Naive thymus-derived CD8-positive, alpha-beta T cell (primary cell): Measurements from ENCODE around the gene RGSL1. TPM values are rescaled to one million over a fixed set of nuclear protein-coding genes. Genes with fewer than 3 reads are reported as not detected.
"Not testable (repeated sequence)": the region's sequence is repeated elsewhere in the genome, so short reads cannot be mapped to it uniquely, and the experiment has no call there.

Source experiments
- ATAC-seq, 2 donors: fragments of 150-1000 bp; cut with Tn5 transposase in 1 of 2; sonication (Bioruptor Pico), chemical (Tn5 transposase) in 1 of 2; 1 replicate in 1 of 2; 2 replicates in 1 of 2; pipeline ENCODE4 v1.10.0; 2021; ENCODE audit warnings: mild to moderate bottlenecking in 2 of 2, moderate library complexity in 2 of 2
- POLR2A ChIA-PET: fragments of 350-600 bp; sonication (Branson Sonifier 250); formaldehyde crosslinking; loops from one replicate; lab custom pipeline; 2021; ENCODE audit warnings: antibody characterized with exemption; lab: Charles Lee
- DNase-seq, 10 donors: peaks; one replicate each; pipeline versions ENCODE4 v3.0.0 to v3.0.0-alpha.2; 2020 to 2022
- H3K27ac Mint-ChIP-seq, 10 donors: one replicate each; pipeline ENCODE4 v1.8.0; 2020 to 2022; ENCODE audit warnings: mild to moderate bottlenecking in 10 of 10, mixed read lengths in 10 of 10, moderate library complexity in 4 of 10, inconsistent platforms in 1 of 10
- H3K27me3 Mint-ChIP-seq, 5 donors: one replicate each; pipeline ENCODE4 v1.8.0; 2021 to 2022; ENCODE audit warnings: mixed read lengths in 5 of 5
- H3K36me3 Mint-ChIP-seq, 3 donors: one replicate each; pipeline ENCODE4 v1.8.0; 2020 to 2022; ENCODE audit warnings: mixed read lengths in 3 of 3, mild to moderate bottlenecking in 2 of 3, inconsistent platforms in 1 of 3
- H3K4me1 Mint-ChIP-seq, 4 donors: one replicate each; pipeline ENCODE4 v1.8.0; 2021 to 2022; ENCODE audit warnings: mixed read lengths in 4 of 4
- H3K4me3 Mint-ChIP-seq, 10 donors: one replicate each; pipeline ENCODE4 v1.8.0; 2020 to 2022; ENCODE audit warnings: mild to moderate bottlenecking in 10 of 10, mixed read lengths in 10 of 10, moderate library complexity in 6 of 10, inconsistent platforms in 1 of 10
- H3K9me3 Mint-ChIP-seq, 9 donors: one replicate each; pipeline ENCODE4 v1.8.0; 2020 to 2022; ENCODE audit warnings: mixed read lengths in 9 of 9, mild to moderate bottlenecking in 3 of 9, inconsistent platforms in 1 of 9, moderate library complexity in 1 of 9
- polyA plus RNA-seq, 3 donors: library from polyadenylated mRNA; unstranded; fragments of 300-500 nt; fragmentation: Illumina TruSeq; gene quantifications; one replicate each; pipeline ENCODE4 v1.2.3, GENCODE V29; 2021
- total RNA-seq, 8 experiments: library from RNA in 2 of 8; stranded (reverse) in 2 of 8; gene quantifications; one replicate each; pipeline ENCODE4 v1.2.3 and lab custom pipeline; 2021 to 2026

RGSL1 gene
- total and polyA plus RNA-seq, 5 experiments from 2014 or later: not detected

GRCh38 chr1:182426442-182427430 is 23.2 kb upstream of the RGSL1 start:
- peak overlapping the region in 2 of 10 donors; percentile 74 to 80 for H3K27ac Mint-ChIP-seq
- DNase-seq (no peak), ATAC-seq (no peak)

GRCh38 chr1:182428043-182428442 is 21.9 kb upstream of the RGSL1 start:
- no peak for ATAC-seq
- H3K27ac Mint-ChIP-seq: no peak overlapping the region

More at GRCh38 chr1:182426442-182427430, 23.2 kb upstream of the RGSL1 start:
- Mint-ChIP-seq H3K27me3 (peaks cover 0 to 11% (median 6%) of the 10 kb centered on the region in 5 donors), H3K36me3 (no peaks in the 10 kb centered on the region), H3K4me1 (peaks cover 10 to 14% (median 11%) of the 10 kb centered on the region in 4 donors), H3K4me3 (no peak overlapping the region), H3K9me3 (no peaks in the 10 kb centered on the region)
- POLR2A ChIA-PET: no interaction called here

GRCh38 chr1:182430263-182431068 is 19.5 kb upstream of the RGSL1 start:
- ATAC-seq (peak; percentile 72 to 75), DNase-seq (peak in 3 of 10 donors; percentile 4 to 20 (median 9))
- Mint-ChIP-seq H3K4me3 (no peak overlapping the region), H3K36me3 (no peaks in the 10 kb centered on the region), H3K4me1 (peaks cover 10 to 14% (median 11%) of the 10 kb centered on the region in 4 donors), H3K27ac (peak overlapping the region in 2 of 10 donors; percentile 26 to 39), H3K9me3 (no peaks in the 10 kb centered on the region), H3K27me3 (peaks cover 0 to 2% (median 0%) of the 10 kb centered on the region in 5 donors)
- POLR2A ChIA-PET: no interaction called here

More at GRCh38 chr1:182428043-182428442, 21.9 kb upstream of the RGSL1 start:
- H3K36me3 Mint-ChIP-seq: no peaks in the 10 kb centered on the region
- no peak overlapping the region for H3K4me3 Mint-ChIP-seq
- DNase-seq: no peak
- POLR2A ChIA-PET: interaction anchor here (0.6 kb wide), 1 partner anchor 37 kb away, joined by 3 read pairs; no protein-coding TSS in a partner anchor
- peaks cover 10 to 14% (median 11%) of the 10 kb centered on the region in 4 donors for H3K4me1 Mint-ChIP-seq
- H3K27me3 Mint-ChIP-seq: peaks cover 0 to 2% (median 1%) of the 10 kb centered on the region in 5 donors
- no peaks in the 10 kb centered on the region for H3K9me3 Mint-ChIP-seq

GRCh38 chr1:182431278-182431677 is 18.7 kb upstream of the RGSL1 start:
- Mint-ChIP-seq H3K9me3 (no peaks in the 10 kb centered on the region), H3K27ac (peak overlapping the region in 1 of 10 donors; percentile 26), H3K27me3 (peaks cover 0 to 2% (median 0%) of the 10 kb centered on the region in 5 donors), H3K4me3 (no peak overlapping the region), H3K36me3 (no peaks in the 10 kb centered on the region), H3K4me1 (peaks cover 10 to 14% (median 11%) of the 10 kb centered on the region in 4 donors)
- ATAC-seq: no peak
- POLR2A ChIA-PET: no interaction called here
- no peak for DNase-seq

GRCh38 chr1:182433580-182433979 is 16.4 kb upstream of the RGSL1 start:
- Mint-ChIP-seq H3K36me3 (peaks cover 0 to 3% (median 0%) of the 10 kb centered on the region in 3 donors), H3K27me3 (peaks cover 2 to 14% (median 5%) of the 10 kb centered on the region in 5 donors), H3K4me3 (no peak overlapping the region), H3K27ac (no peak overlapping the region), H3K9me3 (peaks cover 0 to 13% (median 7%) of the 10 kb centered on the region in 9 donors), H3K4me1 (peaks cover 10 to 14% (median 11%) of the 10 kb centered on the region in 4 donors)
- POLR2A ChIA-PET: no interaction called here
- no peak for DNase-seq
- no peak for ATAC-seq

- peaks cover 0 to 15% (median 8%) of the 10 kb centered on the region in 9 donors for H3K9me3 Mint-ChIP-seq
- ATAC-seq: no peak
- DNase-seq: no peak
- H3K27me3 Mint-ChIP-seq: peaks cover 2 to 14% (median 5%) of the 10 kb centered on the region in 5 donors
- no peaks in the 10 kb centered on the region for H3K4me1 Mint-ChIP-seq
- POLR2A ChIA-PET: no interaction called here
- H3K4me3 Mint-ChIP-seq: no peak overlapping the region
- peaks cover 0 to 3% (median 0%) of the 10 kb centered on the region in 3 donors for H3K36me3 Mint-ChIP-seq
- no peak overlapping the region for H3K27ac Mint-ChIP-seq
Observed at GRCh38 chr1:182438326-182438725, 11.6 kb upstream of the RGSL1 start.

- H3K4me3 Mint-ChIP-seq: no peak overlapping the region
- no peak for ATAC-seq
- peaks cover 0 to 3% (median 0%) of the 10 kb centered on the region in 3 donors for H3K36me3 Mint-ChIP-seq
Observed at GRCh38 chr1:182441719-182442118, 8.2 kb upstream of the RGSL1 start.

GRCh38 chr1:182442333-182442732 is 7.6 kb upstream of the RGSL1 start:
- Mint-ChIP-seq H3K4me3 (no peak overlapping the region), H3K36me3 (peaks cover 0 to 3% (median 0%) of the 10 kb centered on the region in 3 donors), H3K4me1 (peaks cover 0 to 6% (median 2%) of the 10 kb centered on the region in 4 donors), H3K9me3 (peaks cover 0 to 15% (median 8%) of the 10 kb centered on the region in 9 donors), H3K27me3 (peaks cover 0 to 27% (median 5%) of the 10 kb centered on the region in 5 donors), H3K27ac (no peak overlapping the region)
- DNase-seq: no peak
- POLR2A ChIA-PET: no interaction called here
- ATAC-seq: no peak

More at GRCh38 chr1:182441719-182442118, 8.2 kb upstream of the RGSL1 start:
- POLR2A ChIA-PET: no interaction called here
- Mint-ChIP-seq H3K27me3 (peaks cover 0 to 34% (median 5%) of the 10 kb centered on the region in 5 donors), H3K27ac (no peak overlapping the region), H3K9me3 (peaks cover 0 to 15% (median 8%) of the 10 kb centered on the region in 9 donors), H3K4me1 (peaks cover 0 to 6% (median 2%) of the 10 kb centered on the region in 4 donors)
- no peak for DNase-seq

GRCh38 chr1:182444497-182444896 is 5.4 kb upstream of the RGSL1 start:
- H3K27me3 Mint-ChIP-seq: peaks cover 0 to 20% (median 0%) of the 10 kb centered on the region in 5 donors
- POLR2A ChIA-PET: no interaction called here
- no peak overlapping the region for H3K4me3 Mint-ChIP-seq
- H3K4me1 Mint-ChIP-seq: peaks cover 0 to 6% (median 2%) of the 10 kb centered on the region in 4 donors
- H3K36me3 Mint-ChIP-seq: no peaks in the 10 kb centered on the region
- no peak overlapping the region for H3K27ac Mint-ChIP-seq
- no peak for DNase-seq
- no peak for ATAC-seq
- H3K9me3 Mint-ChIP-seq: peaks cover 0 to 3% (median 0%) of the 10 kb centered on the region in 9 donors

GRCh38 chr1:182446033-182446669 is 3.8 kb upstream of the RGSL1 start:
- DNase-seq (peak in 3 of 10 donors; percentile 8 to 18 (median 9)), ATAC-seq (no peak)
- no peak overlapping the region for H3K4me3 Mint-ChIP-seq
- POLR2A ChIA-PET: no interaction called here
- peaks cover 0 to 20% (median 1%) of the 10 kb centered on the region in 5 donors for H3K27me3 Mint-ChIP-seq
- H3K27ac Mint-ChIP-seq: no peak overlapping the region
- no peaks in the 10 kb centered on the region for H3K36me3 Mint-ChIP-seq
- peaks cover 0 to 6% (median 2%) of the 10 kb centered on the region in 4 donors for H3K4me1 Mint-ChIP-seq
- H3K9me3 Mint-ChIP-seq: peaks cover 0 to 2% (median 0%) of the 10 kb centered on the region in 9 donors

GRCh38 chr1:182447124-182447523 is 2.8 kb upstream of the RGSL1 start:
- ATAC-seq, H3K9me3 Mint-ChIP-seq, POLR2A ChIA-PET, H3K4me1 Mint-ChIP-seq, DNase-seq, H3K4me3 Mint-ChIP-seq, H3K27ac Mint-ChIP-seq, H3K36me3 Mint-ChIP-seq: not testable (repeated sequence)
- peaks cover 0 to 20% (median 2%) of the 10 kb centered on the region in 5 donors for H3K27me3 Mint-ChIP-seq

GRCh38 chr1:182447660-182448059 is 2.3 kb upstream of the RGSL1 start:
- ATAC-seq (no peak), DNase-seq (no peak)

More at GRCh38 chr1:182447660-182448059, 2.3 kb upstream of the RGSL1 start:
- H3K27ac Mint-ChIP-seq: no peak overlapping the region
- POLR2A ChIA-PET: no interaction called here
- no peaks in the 10 kb centered on the region for H3K36me3 Mint-ChIP-seq
- peaks cover 0 to 2% (median 0%) of the 10 kb centered on the region in 9 donors for H3K9me3 Mint-ChIP-seq
- H3K27me3 Mint-ChIP-seq: peaks cover 0 to 20% (median 2%) of the 10 kb centered on the region in 5 donors
- H3K4me1 Mint-ChIP-seq: peaks cover 3 to 6% (median 4%) of the 10 kb centered on the region in 4 donors
- H3K4me3 Mint-ChIP-seq: no peak overlapping the region
